ENCODE results near the gene DOK3.

Gene DOK3

GRCh38 chr5:177496727-177497291, 12.8 kb downstream of the DOK3 start:
- no peaks in the 10 kb centered on the region for H3K27me3 ChIP-seq (ENCODE audit: insufficient read depth, low read depth, severe bottlenecking)
- peak overlapping the region; percentile 92 for H3K27ac ChIP-seq
- DNase-seq: peak; percentile 71
- peak overlapping the region; percentile 61 for H3K4me3 ChIP-seq (ENCODE audit: low read depth, low read length)
- no peak for TF ChIP-seq CTCF (IDR thresholded peaks at IDR 0.05; ENCODE audit: low read depth, low read length)
- H3K9me3 ChIP-seq (ENCODE audit: severe bottlenecking): no peaks in the 10 kb centered on the region
- H3K36me3 ChIP-seq: peaks cover 5% of the 10 kb centered on the region; the same call in 1 of the 2 replicates

DNA sequence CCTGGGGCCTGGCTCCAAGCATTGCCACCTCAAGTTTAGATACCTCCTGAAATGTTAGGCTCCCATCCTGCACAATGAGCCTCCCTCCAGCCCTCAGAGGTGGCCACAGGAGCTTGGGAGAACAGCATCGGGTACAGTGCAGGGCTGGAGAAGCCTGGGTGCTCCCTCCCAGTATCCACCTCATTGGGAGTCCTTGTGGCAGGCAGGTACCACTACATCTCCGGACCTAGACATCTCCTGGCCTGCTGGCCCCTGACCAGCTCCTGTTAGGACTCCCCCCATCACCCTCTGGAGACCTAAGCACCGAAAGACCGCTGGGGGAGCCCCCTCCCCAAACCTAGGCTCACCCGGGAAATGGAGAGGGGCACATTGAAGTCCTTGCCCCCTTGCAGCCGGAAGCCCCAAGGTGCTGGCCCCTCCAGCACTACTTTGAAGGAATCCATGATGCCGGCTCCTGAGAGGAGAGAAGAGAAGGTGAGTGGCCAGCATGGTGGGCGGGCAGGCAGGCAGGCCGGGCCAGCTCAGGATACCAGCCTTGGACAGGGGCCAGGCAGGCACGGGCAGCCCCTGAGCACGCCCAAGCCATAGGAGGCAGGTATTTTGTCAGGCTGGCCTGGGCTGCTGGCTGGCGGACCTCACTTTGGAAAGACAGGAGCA, 13.4 kb downstream of the DOK3 start:
- peak; percentile 26 for DNase-seq

GRCh38 chr5:177495243-177496060, 14.2 kb downstream of the DOK3 start:
- Histone ChIP-seq H3K9me3 (ENCODE audit: severe bottlenecking) (no peaks in the 10 kb centered on the region), H3K36me3 (peaks cover 5% of the 10 kb centered on the region), H3K27me3 (ENCODE audit: insufficient read depth, low read depth, severe bottlenecking) (no peaks in the 10 kb centered on the region), H3K4me3 (ENCODE audit: low read depth, low read length) (no peak overlapping the region), H3K27ac (peak overlapping the region; percentile 92)
- DNase-seq: peak; percentile 34
- TF ChIP-seq CTCF (IDR thresholded peaks at IDR 0.05; ENCODE audit: low read depth, low read length): no peak

More for the DNA sequence above, 13.4 kb downstream of the DOK3 start:
- peaks cover 5% of the 10 kb centered on the region; the same call in 1 of the 2 replicates for H3K36me3 ChIP-seq
- TF ChIP-seq CTCF (IDR thresholded peaks at IDR 0.05; ENCODE audit: low read depth, low read length): peak; percentile 25
- H3K27me3 ChIP-seq (ENCODE audit: insufficient read depth, low read depth, severe bottlenecking): no peaks in the 10 kb centered on the region
- H3K4me3 ChIP-seq (ENCODE audit: low read depth, low read length): peak overlapping the region; percentile 61
- peak overlapping the region; percentile 92 for H3K27ac ChIP-seq
- H3K9me3 ChIP-seq (ENCODE audit: severe bottlenecking): no peaks in the 10 kb centered on the region

DNA sequence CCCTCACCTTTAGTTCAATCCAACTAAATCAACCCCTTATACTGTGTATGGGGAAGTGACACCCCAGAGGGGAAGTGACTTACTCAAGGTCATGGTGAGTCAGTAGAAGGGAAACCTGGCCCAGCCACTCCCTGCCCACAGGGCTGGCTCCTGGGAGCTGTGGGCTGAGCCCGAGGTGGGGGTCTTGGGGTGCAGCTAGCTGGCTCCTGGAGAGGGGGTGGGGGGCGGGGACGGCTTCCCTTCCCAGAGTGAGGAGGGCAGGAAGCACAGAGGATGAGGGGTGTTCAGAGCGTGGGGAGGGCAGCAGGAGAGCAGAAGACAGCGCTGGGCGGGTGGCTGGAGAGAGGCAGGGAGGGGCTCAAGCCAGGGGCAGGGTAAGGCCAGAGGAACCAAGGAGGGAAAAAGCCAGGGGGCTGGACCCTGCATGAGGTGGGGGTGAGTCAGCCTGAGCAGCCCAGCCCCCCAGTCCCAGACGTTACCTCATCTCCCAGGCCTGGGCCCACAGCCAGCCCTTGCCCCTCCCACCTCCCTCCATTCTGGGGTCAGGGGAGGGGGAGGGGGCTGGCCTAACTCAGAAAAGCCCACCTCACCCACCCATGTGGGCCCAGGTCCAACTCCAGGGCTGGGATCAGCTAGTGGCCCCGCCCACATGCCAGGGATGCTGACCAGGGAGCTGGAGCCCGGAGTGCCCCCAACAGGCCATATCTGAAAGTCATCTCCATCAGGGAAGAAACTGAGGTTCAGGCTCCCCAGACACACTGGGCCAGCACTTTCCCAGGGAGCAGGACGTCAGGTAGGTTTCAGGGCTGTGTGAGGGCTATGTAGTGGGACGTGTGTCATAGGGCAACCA, 15.1 kb downstream of the DOK3 start:
- TF ChIP-seq CTCF (IDR thresholded peaks at IDR 0.05; ENCODE audit: low read depth, low read length): peak; percentile 42
- Histone ChIP-seq H3K27me3 (ENCODE audit: insufficient read depth, low read depth, severe bottlenecking) (no peaks in the 10 kb centered on the region), H3K27ac (no peak overlapping the region), H3K4me3 (ENCODE audit: low read depth, low read length) (no peak overlapping the region), H3K36me3 (peaks cover 14% of the 10 kb centered on the region), H3K9me3 (ENCODE audit: severe bottlenecking) (no peaks in the 10 kb centered on the region)
- peak; percentile 43 for DNase-seq

DNA sequence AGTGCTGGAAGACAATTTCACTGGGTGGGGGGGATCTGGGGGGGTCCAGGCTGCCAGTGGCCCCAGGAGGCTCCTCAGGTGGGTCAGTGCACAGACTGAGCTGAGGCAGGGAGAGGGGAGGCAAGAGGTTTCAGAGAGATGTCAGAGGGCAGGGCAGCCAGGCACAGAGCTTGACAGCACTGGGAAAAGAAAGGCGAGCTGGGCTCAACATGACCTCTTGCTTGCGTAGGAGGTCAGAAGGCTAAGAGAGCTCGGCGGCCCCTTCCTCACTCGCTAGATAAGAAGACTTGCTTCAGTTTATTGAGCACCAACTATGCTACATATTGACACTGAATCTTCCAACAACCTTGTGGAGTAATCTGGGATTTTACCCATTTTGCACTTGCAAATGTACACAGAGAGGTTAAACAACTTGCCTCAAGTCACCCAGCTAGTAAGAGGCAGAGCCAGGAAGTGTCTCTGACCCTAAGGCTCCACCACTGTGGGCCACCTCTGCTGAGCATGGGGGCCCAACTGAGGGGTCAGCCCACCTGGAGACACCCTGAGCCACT, 15.8 kb downstream of the DOK3 start:
- no peaks in the 10 kb centered on the region for H3K27me3 ChIP-seq (ENCODE audit: insufficient read depth, low read depth, severe bottlenecking)
- no peak overlapping the region for H3K4me3 ChIP-seq (ENCODE audit: low read depth, low read length)
- peaks cover 14% of the 10 kb centered on the region for H3K36me3 ChIP-seq
- no peak for TF ChIP-seq CTCF (IDR thresholded peaks at IDR 0.05; ENCODE audit: low read depth, low read length)
- no peak overlapping the region for H3K27ac ChIP-seq
- DNase-seq: no peak
- H3K9me3 ChIP-seq (ENCODE audit: severe bottlenecking): no peaks in the 10 kb centered on the region

All from WERI-Rb-1 (cell line).